Vagina (tissue), 2 donors: ENCODE data around the gene TSEN15. TPM values are rescaled to one million over a fixed set of nuclear protein-coding genes. Genes with fewer than 3 reads are reported as not detected.
"Not testable (repeated sequence)": the region's sequence is repeated elsewhere in the genome, so short reads cannot be mapped to it uniquely, and the experiment has no call there.

Source experiments
- DNase-seq, 2 donors: peaks; one replicate each; pipeline ENCODE4 v3.0.0-alpha.2; 2017; ENCODE audit errors: extremely low spot score in 2 of 2
- H3K27ac ChIP-seq: fragments of 200-600 bp; sonication (generic); one replicate; pipeline ENCODE4 v1.5.1; 2019
- H3K27me3 ChIP-seq: fragments of 200-600 bp; sonication (generic); one replicate; pipeline ENCODE4 v1.5.1; 2019
- H3K36me3 ChIP-seq, 2 donors: fragments of 200-600 bp; sonication (generic); one replicate each; pipeline ENCODE4 v1.5.1; 2017 to 2019
- H3K4me1 ChIP-seq: fragments of 200-600 bp; sonication (generic); one replicate; pipeline ENCODE4 v1.5.1; 2019
- H3K4me3 ChIP-seq, 2 donors: fragments of 200-600 bp; sonication (generic); 1 replicate in 1 of 2; 2 replicates in 1 of 2; pipeline ENCODE4 v1.5.1; 2016 to 2019
- H3K9me3 ChIP-seq: fragments of 200-600 bp; sonication (generic); one replicate; pipeline ENCODE4 v1.5.1; 2019
- CTCF ChIP-seq, 3 experiments: fragments of 450-650 bp in 2 of 3; fragments of 200-600 bp in 1 of 3; sonication (generic) in 1 of 3; IDR thresholded peaks; one replicate each; pipeline ENCODE4 v1.5.1; 2017 to 2019; ENCODE audit warnings: antibody characterized with exemption in 3 of 3, mild to moderate bottlenecking in 2 of 3, moderate library complexity in 2 of 3
- POLR2A ChIP-seq, 2 donors: fragments of 450-650 bp; IDR thresholded peaks; one replicate each; pipeline ENCODE4 v1.6.1; 2017; ENCODE audit warnings: antibody characterized with exemption in 2 of 2, mild to moderate bottlenecking in 2 of 2, moderate library complexity in 2 of 2
- POLR2AphosphoS5 ChIP-seq, 2 donors: sonication (generic); formaldehyde crosslinking; IDR thresholded peaks; one replicate each; pipeline ENCODE4 v1.9.0; 2017; ENCODE audit warnings: antibody characterized with exemption in 2 of 2, mild to moderate bottlenecking in 2 of 2, low read depth in 1 of 2; ENCODE audit not compliant: insufficient read depth in 1 of 2
- intact Hi-C: fragments of 100-400 bp; cut with DNase I; formaldehyde crosslinking; loops from one replicate; pipeline ENCODE4 v1.15.1; 2023
- total RNA-seq: library from RNA; depleted of rRNA; stranded (reverse); fragments of >200 nt; gene quantifications from one replicate; pipeline ENCODE4 v1.2.3, GENCODE V29; 2016

Gene TSEN15
- total RNA-seq, 1 donor from 2014 or later, result 18.4 TPM

- peak overlapping the region; percentile 15 for H3K27ac ChIP-seq
- H3K27me3 ChIP-seq, result no peaks in the 10 kb centered on the region
- H3K4me3 ChIP-seq, result peak overlapping the region; percentile 53 to 70
- no peak for DNase-seq
- no peak for TF ChIP-seq POLR2AphosphoS5 (IDR thresholded peaks at IDR 0.05; ENCODE audit: insufficient read depth in 1 of 2, low read depth in 1 of 2)
- H3K36me3 ChIP-seq, result no peaks in the 10 kb centered on the region
- intact Hi-C loops, result no loop called here
- H3K4me1 ChIP-seq, result peaks cover 9% of the 10 kb centered on the region
- H3K9me3 ChIP-seq, result no peaks in the 10 kb centered on the region
These were observed 15.0 kb upstream of the TSEN15 start for GRCh38 chr1:184036517-184036949.

- H3K36me3 ChIP-seq, result no peaks in the 10 kb centered on the region
- no peaks in the 10 kb centered on the region for H3K27me3 ChIP-seq
- H3K9me3 ChIP-seq, result no peaks in the 10 kb centered on the region
- no peak for DNase-seq
- peaks cover 9% of the 10 kb centered on the region for H3K4me1 ChIP-seq
- H3K27ac ChIP-seq, result no peak overlapping the region
- TF ChIP-seq POLR2A (IDR thresholded peaks at IDR 0.05) (no peak), POLR2AphosphoS5 (IDR thresholded peaks at IDR 0.05; ENCODE audit: insufficient read depth in 1 of 2, low read depth in 1 of 2) (no peak), CTCF (IDR thresholded peaks at IDR 0.05) (no peak)
- intact Hi-C loops, result no loop called here
- peak overlapping the region; percentile 53 to 70 for H3K4me3 ChIP-seq
These were observed 13.5 kb upstream of the TSEN15 start for GRCh38 chr1:184037849-184038591.

GRCh38 chr1:184039126-184039525 is 12.4 kb upstream of the TSEN15 start:
- DNase-seq, result no peak
- Histone ChIP-seq H3K4me3 (no peak overlapping the region), H3K36me3 (no peaks in the 10 kb centered on the region), H3K4me1 (peaks cover 9% of the 10 kb centered on the region), H3K27ac (no peak overlapping the region), H3K27me3 (no peaks in the 10 kb centered on the region), H3K9me3 (no peaks in the 10 kb centered on the region)
- TF ChIP-seq POLR2A (IDR thresholded peaks at IDR 0.05) (no peak), CTCF (IDR thresholded peaks at IDR 0.05) (no peak), POLR2AphosphoS5 (IDR thresholded peaks at IDR 0.05; ENCODE audit: insufficient read depth in 1 of 2, low read depth in 1 of 2) (no peak)
- intact Hi-C loops, result no loop called here

- no peak for DNase-seq
- Histone ChIP-seq H3K27ac (no peak overlapping the region), H3K9me3 (no peaks in the 10 kb centered on the region), H3K27me3 (no peaks in the 10 kb centered on the region), H3K4me3 (no peak overlapping the region), H3K36me3 (no peaks in the 10 kb centered on the region), H3K4me1 (no peaks in the 10 kb centered on the region)
- TF ChIP-seq POLR2AphosphoS5 (IDR thresholded peaks at IDR 0.05; ENCODE audit: insufficient read depth in 1 of 2, low read depth in 1 of 2) (no peak), CTCF (IDR thresholded peaks at IDR 0.05) (no peak), POLR2A (IDR thresholded peaks at IDR 0.05) (no peak)
- intact Hi-C loops, result no loop called here
These were observed 9.8 kb upstream of the TSEN15 start for GRCh38 chr1:184041731-184042130.

GRCh38 chr1:184043315-184043714 is 8.2 kb upstream of the TSEN15 start:
- H3K27me3 ChIP-seq, H3K27ac ChIP-seq, H3K4me3 ChIP-seq, DNase-seq, H3K36me3 ChIP-seq, intact Hi-C loops, H3K4me1 ChIP-seq, H3K9me3 ChIP-seq: not testable (repeated sequence)

GRCh38 chr1:184044603-184045376 is 6.7 kb upstream of the TSEN15 start:
- no peak overlapping the region for H3K27ac ChIP-seq
- no peak for DNase-seq
- H3K4me3 ChIP-seq, result no peak overlapping the region
- no peaks in the 10 kb centered on the region for H3K4me1 ChIP-seq
- H3K36me3 ChIP-seq, result no peaks in the 10 kb centered on the region
- H3K9me3 ChIP-seq, result no peaks in the 10 kb centered on the region
- TF ChIP-seq POLR2A (IDR thresholded peaks at IDR 0.05), result no peak
- TF ChIP-seq CTCF (IDR thresholded peaks at IDR 0.05), result no peak
- TF ChIP-seq POLR2AphosphoS5 (IDR thresholded peaks at IDR 0.05; ENCODE audit: insufficient read depth in 1 of 2, low read depth in 1 of 2), result no peak
- no peaks in the 10 kb centered on the region for H3K27me3 ChIP-seq
- intact Hi-C loops, result no loop called here

- H3K4me3 ChIP-seq, H3K9me3 ChIP-seq, H3K36me3 ChIP-seq, DNase-seq, H3K27ac ChIP-seq, intact Hi-C loops, H3K27me3 ChIP-seq: not testable (repeated sequence)
- H3K4me1 ChIP-seq, result peaks cover 15% of the 10 kb centered on the region
These were observed 4.0 kb upstream of the TSEN15 start for GRCh38 chr1:184047541-184047940.
